ENCODE measurements around the gene GRK1. TPM values are rescaled to one million over a fixed set of nuclear protein-coding genes. Genes with fewer than 3 reads are reported as not detected.

The GRK1 gene
- total RNA-seq, 2 experiments from 2014 or later, result not detected

GRCh38 chr13:113660066-113660465 lies 7.0 kb upstream of the GRK1 start:
- H2AFZ ChIP-seq (ENCODE audit: low read length), result no peak overlapping the region
- H3K9me2 ChIP-seq (ENCODE audit: insufficient read depth, low read length), result no peaks in the 10 kb centered on the region
- POLR2A ChIA-PET, result no interaction called here
- no peaks in the 10 kb centered on the region for H4K20me1 ChIP-seq (ENCODE audit: insufficient read depth, low read length)
- H3K79me2 ChIP-seq (ENCODE audit: insufficient read depth, low read depth, low read length), result no peaks in the 10 kb centered on the region
- BruUV-seq (replicated peaks), result no TSS peak
- no peaks in the 10 kb centered on the region for H3K4me1 ChIP-seq (ENCODE audit: insufficient read depth, low read length, poor library complexity, severe bottlenecking)
- no peak for DNase-seq (ENCODE audit: low spot score)
- intact Hi-C loops (cut with micrococcal nuclease; ENCODE audit: unreplicated experiment), result no loop called here
- H3K4me2 ChIP-seq (ENCODE audit: low read length), result no peak overlapping the region
- H3K27ac ChIP-seq (ENCODE audit: low read depth, low read length, poor library complexity, severe bottlenecking), result no peak overlapping the region
- H3K4me3 ChIP-seq (ENCODE audit: low read depth, low read length, poor library complexity, severe bottlenecking), result no peak overlapping the region
- H3K9me3 ChIP-seq (ENCODE audit: low read length), result no peaks in the 10 kb centered on the region
- TF ChIP-seq EZH2phosphoT487 (IDR thresholded peaks at IDR 0.05; ENCODE audit: borderline replicate concordance, low read depth, low read length) (no peak), CTCF (conservative IDR thresholded peaks at IDR 0.05; ENCODE audit: low read length) (no peak)
- H3K36me3 ChIP-seq (ENCODE audit: insufficient read depth, low read length), result no peaks in the 10 kb centered on the region
- CTCF ChIA-PET (ENCODE audit: unreplicated experiment), result no interaction called here

- no peaks in the 10 kb centered on the region for H3K4me1 ChIP-seq (ENCODE audit: insufficient read depth, low read length, poor library complexity, severe bottlenecking)
- no peak for DNase-seq (ENCODE audit: low spot score)
- H3K9me2 ChIP-seq (ENCODE audit: insufficient read depth, low read length), result no peaks in the 10 kb centered on the region
- no peak overlapping the region for H2AFZ ChIP-seq (ENCODE audit: low read length)
- no peaks in the 10 kb centered on the region for H3K36me3 ChIP-seq (ENCODE audit: insufficient read depth, low read length)
- H3K79me2 ChIP-seq (ENCODE audit: insufficient read depth, low read depth, low read length), result no peaks in the 10 kb centered on the region
- BruUV-seq (replicated peaks), result no TSS peak
- intact Hi-C loops (cut with micrococcal nuclease; ENCODE audit: unreplicated experiment), result no loop called here
- no peaks in the 10 kb centered on the region for H3K9me3 ChIP-seq (ENCODE audit: low read length)
- H4K20me1 ChIP-seq (ENCODE audit: insufficient read depth, low read length), result no peaks in the 10 kb centered on the region
- TF ChIP-seq EZH2phosphoT487 (IDR thresholded peaks at IDR 0.05; ENCODE audit: borderline replicate concordance, low read depth, low read length) (no peak), CTCF (conservative IDR thresholded peaks at IDR 0.05; ENCODE audit: low read length) (no peak)
- no peak overlapping the region for H3K4me2 ChIP-seq (ENCODE audit: low read length)
- H3K27ac ChIP-seq (ENCODE audit: low read depth, low read length, poor library complexity, severe bottlenecking), result no peak overlapping the region
- CTCF ChIA-PET (ENCODE audit: unreplicated experiment), result no interaction called here
- POLR2A ChIA-PET, result interaction anchor here (0.6 kb wide), 1 partner anchor 628 kb away, joined by 5 read pairs; no protein-coding TSS in a partner anchor
- H3K4me3 ChIP-seq (ENCODE audit: low read depth, low read length, poor library complexity, severe bottlenecking), result no peak overlapping the region
These were observed 5.5 kb upstream of the GRK1 start for GRCh38 chr13:113661509-113661908.

GRCh38 chr13:113663934-113664333 lies 3.1 kb upstream of the GRK1 start:
- Histone ChIP-seq H3K4me3 (ENCODE audit: low read depth, low read length, poor library complexity, severe bottlenecking) (no peak overlapping the region), H3K9me3 (ENCODE audit: low read length) (no peaks in the 10 kb centered on the region), H3K36me3 (ENCODE audit: insufficient read depth, low read length) (no peaks in the 10 kb centered on the region), H3K9me2 (ENCODE audit: insufficient read depth, low read length) (no peaks in the 10 kb centered on the region), H2AFZ (ENCODE audit: low read length) (no peak overlapping the region), H3K79me2 (ENCODE audit: insufficient read depth, low read depth, low read length) (no peaks in the 10 kb centered on the region), H4K20me1 (ENCODE audit: insufficient read depth, low read length) (no peaks in the 10 kb centered on the region), H3K27ac (ENCODE audit: low read depth, low read length, poor library complexity, severe bottlenecking) (no peak overlapping the region), H3K4me1 (ENCODE audit: insufficient read depth, low read length, poor library complexity, severe bottlenecking) (no peaks in the 10 kb centered on the region), H3K4me2 (ENCODE audit: low read length) (no peak overlapping the region)
- TF ChIP-seq CTCF (conservative IDR thresholded peaks at IDR 0.05; ENCODE audit: low read length) (no peak), EZH2phosphoT487 (IDR thresholded peaks at IDR 0.05; ENCODE audit: borderline replicate concordance, low read depth, low read length) (no peak)
- BruUV-seq (replicated peaks), result no TSS peak
- ChIA-PET POLR2A (no interaction called here), CTCF (ENCODE audit: unreplicated experiment) (no interaction called here)
- no peak for DNase-seq (ENCODE audit: low spot score)
- intact Hi-C loops (cut with micrococcal nuclease; ENCODE audit: unreplicated experiment), result no loop called here
